Chondrocyte (in vitro differentiated cells): ENCODE measurements around the gene MRC1. TPM values are rescaled to one million over a fixed set of nuclear protein-coding genes. Genes with fewer than 3 reads are reported as not detected.

Experiments
- DNase-seq: peaks from one replicate; pipeline ENCODE4 v3.0.0; 2021; ENCODE audit warnings: mixed read lengths, low spot score
- H3K27ac Mint-ChIP-seq: one replicate; pipeline ENCODE4 v1.8.0; 2021; ENCODE audit warnings: mild to moderate bottlenecking, moderate library complexity, mixed read lengths; ENCODE audit not compliant: unreplicated experiment
- H3K27me3 Mint-ChIP-seq: 2 replicates; pipeline ENCODE4 v1.8.0; 2021; ENCODE audit warnings: low read depth, mixed read lengths
- H3K36me3 Mint-ChIP-seq: 2 replicates; pipeline ENCODE4 v1.8.0; 2021; ENCODE audit warnings: low read depth, mixed read lengths
- H3K4me1 Mint-ChIP-seq: 2 replicates; pipeline ENCODE4 v1.8.0; 2021; ENCODE audit warnings: low read depth, mild to moderate bottlenecking, mixed read lengths
- H3K4me3 Mint-ChIP-seq: one replicate; pipeline ENCODE4 v1.8.0; 2021; ENCODE audit warnings: mild to moderate bottlenecking, moderate library complexity, mixed read lengths; ENCODE audit not compliant: unreplicated experiment
- H3K9me3 Mint-ChIP-seq: 2 replicates; pipeline ENCODE4 v1.8.0; 2021; ENCODE audit warnings: low read depth, mixed read lengths
- total RNA-seq: library from RNA; stranded (reverse); gene quantifications from 3 replicates; pipeline ENCODE4 v1.2.1, GENCODE V29; 2021
- TF ChIP-seq, protein P1 (sequence below): fragments of 200-600 bp; sonication (generic); IDR thresholded peaks from 2 replicates; pipeline ENCODE4 v1.5.0; 2021; ENCODE audit warnings: antibody characterized with exemption, mild to moderate bottlenecking, moderate library complexity

MRC1 gene
- total RNA-seq, 1 donor from 2014 or later = not detected

DNA sequence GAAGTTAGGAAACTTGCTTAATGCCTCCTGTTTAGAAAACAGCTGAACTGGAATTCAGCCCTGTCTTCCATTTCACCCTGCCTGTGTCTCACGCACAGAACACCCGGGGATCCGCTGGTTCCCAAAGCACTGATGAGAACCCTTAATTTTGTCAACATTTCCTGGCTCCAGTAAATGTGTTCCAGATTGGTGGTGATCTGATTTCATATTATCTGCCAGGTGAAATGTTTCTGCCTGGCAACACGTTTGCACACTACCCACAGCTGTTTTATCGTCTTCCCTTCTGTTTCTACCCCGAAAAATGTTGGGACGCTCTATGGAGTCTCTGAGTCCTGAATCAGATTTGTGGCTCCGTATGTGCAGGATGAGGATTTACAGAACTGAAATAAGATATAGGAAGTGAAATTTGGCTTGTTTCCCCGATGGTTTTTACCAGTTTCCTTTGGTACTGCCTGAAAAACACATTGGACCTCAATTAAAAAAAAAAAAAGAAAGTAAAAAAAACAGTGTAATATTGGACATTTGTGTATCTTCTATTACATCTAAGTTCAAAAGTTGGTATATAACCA lies 29.0 kb downstream of the MRC1 start:
- no peaks in the 10 kb centered on the region for H3K27me3 Mint-ChIP-seq
- no peak for DNase-seq
- no peaks in the 10 kb centered on the region for H3K36me3 Mint-ChIP-seq
- TF ChIP-seq, protein P1, sequence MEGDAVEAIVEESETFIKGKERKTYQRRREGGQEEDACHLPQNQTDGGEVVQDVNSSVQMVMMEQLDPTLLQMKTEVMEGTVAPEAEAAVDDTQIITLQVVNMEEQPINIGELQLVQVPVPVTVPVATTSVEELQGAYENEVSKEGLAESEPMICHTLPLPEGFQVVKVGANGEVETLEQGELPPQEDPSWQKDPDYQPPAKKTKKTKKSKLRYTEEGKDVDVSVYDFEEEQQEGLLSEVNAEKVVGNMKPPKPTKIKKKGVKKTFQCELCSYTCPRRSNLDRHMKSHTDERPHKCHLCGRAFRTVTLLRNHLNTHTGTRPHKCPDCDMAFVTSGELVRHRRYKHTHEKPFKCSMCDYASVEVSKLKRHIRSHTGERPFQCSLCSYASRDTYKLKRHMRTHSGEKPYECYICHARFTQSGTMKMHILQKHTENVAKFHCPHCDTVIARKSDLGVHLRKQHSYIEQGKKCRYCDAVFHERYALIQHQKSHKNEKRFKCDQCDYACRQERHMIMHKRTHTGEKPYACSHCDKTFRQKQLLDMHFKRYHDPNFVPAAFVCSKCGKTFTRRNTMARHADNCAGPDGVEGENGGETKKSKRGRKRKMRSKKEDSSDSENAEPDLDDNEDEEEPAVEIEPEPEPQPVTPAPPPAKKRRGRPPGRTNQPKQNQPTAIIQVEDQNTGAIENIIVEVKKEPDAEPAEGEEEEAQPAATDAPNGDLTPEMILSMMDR = no peak
- no peak overlapping the region for H3K27ac Mint-ChIP-seq
- H3K4me1 Mint-ChIP-seq = peaks cover 14% of the 10 kb centered on the region
- H3K9me3 Mint-ChIP-seq = no peaks in the 10 kb centered on the region
- H3K4me3 Mint-ChIP-seq = no peak overlapping the region

DNA sequence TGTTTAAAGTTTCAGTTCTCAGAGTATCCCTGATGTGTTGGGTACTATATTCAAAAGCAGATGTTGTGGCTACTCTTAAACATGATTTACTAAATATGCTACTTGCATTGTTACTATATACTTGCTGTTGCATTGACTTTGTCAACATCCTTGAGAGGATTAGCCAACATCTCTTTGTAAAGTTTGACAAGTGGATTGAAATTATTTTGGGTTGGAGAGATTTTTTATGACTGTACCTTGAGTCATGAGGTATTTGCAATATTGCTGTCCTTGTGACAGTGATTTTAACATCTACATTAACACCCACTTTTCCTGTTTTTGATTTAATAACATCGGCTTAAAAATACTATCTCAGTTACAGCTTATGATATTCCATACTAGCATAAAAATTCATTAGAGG lies 31.9 kb downstream of the MRC1 start:
- TF ChIP-seq, protein P1 = no peak
- DNase-seq = no peak
- Mint-ChIP-seq H3K9me3 (no peaks in the 10 kb centered on the region), H3K4me3 (no peak overlapping the region), H3K27ac (no peak overlapping the region), H3K36me3 (no peaks in the 10 kb centered on the region), H3K4me1 (peaks cover 8% of the 10 kb centered on the region), H3K27me3 (peaks cover 5% of the 10 kb centered on the region)

DNA sequence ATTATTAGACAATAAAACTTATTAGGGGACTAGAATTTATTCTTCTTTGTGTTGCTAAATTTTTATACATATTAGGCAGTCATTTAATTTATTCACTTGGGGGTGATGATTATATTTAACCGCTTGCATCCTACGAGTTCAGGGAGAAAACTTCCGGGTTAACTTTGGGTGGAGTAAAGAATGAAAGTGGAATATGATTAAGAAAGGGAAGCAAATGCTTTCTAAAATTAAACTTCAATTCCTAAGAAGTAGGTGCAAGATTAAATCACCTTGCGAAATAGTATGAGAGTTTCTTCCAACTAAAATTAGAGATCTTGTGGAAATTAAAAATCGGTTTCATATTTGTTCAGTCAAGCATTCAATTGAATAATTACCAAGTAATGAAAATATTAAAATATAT lies 33.5 kb downstream of the MRC1 start:
- H3K9me3 Mint-ChIP-seq = no peaks in the 10 kb centered on the region
- no peak for DNase-seq
- H3K4me3 Mint-ChIP-seq = no peak overlapping the region
- H3K4me1 Mint-ChIP-seq = no peaks in the 10 kb centered on the region
- H3K27ac Mint-ChIP-seq = no peak overlapping the region
- peaks cover 7% of the 10 kb centered on the region for H3K27me3 Mint-ChIP-seq
- TF ChIP-seq, protein P1 = no peak
- no peaks in the 10 kb centered on the region for H3K36me3 Mint-ChIP-seq

DNA sequence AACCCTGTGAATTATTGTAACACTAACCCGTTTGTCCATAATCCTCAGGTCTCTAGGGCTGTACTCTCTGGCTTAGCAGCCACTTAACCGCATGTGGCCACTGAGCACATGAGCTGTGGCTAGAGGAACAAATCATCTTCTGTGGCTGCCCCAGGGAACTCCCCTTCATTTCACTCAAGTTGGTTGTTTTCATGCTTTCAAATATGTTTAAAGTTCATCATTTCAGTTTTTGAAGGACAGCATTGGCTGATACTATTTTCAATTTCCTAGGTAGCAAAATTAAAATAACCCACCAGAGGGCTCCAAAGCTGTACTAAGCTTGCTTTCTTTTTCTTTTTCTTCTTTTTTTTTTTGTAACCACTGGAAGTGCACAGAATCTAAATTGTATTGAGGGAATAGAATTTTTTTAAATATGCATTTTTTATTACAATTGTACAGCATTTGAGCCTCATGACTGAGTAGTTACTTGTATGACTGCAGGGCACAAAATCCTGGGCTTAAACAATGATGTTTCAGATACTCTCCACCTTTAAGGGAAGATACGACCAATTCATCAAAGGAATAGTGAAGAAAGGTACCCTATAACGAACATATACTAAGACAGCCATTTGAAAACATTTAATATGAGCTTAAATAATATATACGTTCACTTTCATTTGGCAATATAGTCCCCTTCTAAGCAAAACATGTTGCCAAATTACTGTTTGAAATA lies 38.6 kb downstream of the MRC1 start:
- peaks cover 17% of the 10 kb centered on the region for H3K27me3 Mint-ChIP-seq
- no peaks in the 10 kb centered on the region for H3K9me3 Mint-ChIP-seq
- no peak overlapping the region for H3K27ac Mint-ChIP-seq
- no peak overlapping the region for H3K4me3 Mint-ChIP-seq
- TF ChIP-seq, protein P1 = peak; percentile 87
- no peaks in the 10 kb centered on the region for H3K36me3 Mint-ChIP-seq
- DNase-seq = no peak
- H3K4me1 Mint-ChIP-seq = no peaks in the 10 kb centered on the region

DNA sequence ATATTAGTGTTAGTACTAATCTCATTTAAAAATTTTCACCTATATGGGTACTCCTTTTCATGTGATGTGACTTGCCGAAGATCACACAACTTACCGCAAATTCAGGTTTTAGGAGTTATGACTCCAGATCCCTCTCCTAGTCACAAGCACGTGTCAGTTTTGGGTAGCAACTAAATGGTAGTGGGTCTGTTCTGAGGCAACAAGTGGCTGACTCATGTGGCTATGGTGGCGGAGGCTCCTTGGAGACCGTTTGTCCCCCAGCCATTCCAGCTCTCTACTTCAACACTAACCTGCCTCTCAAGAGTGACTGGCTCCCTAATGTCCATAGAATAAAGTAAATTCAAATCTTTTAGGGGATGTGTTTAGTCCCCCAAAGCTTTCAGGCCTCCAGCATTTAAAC lies 39.5 kb downstream of the MRC1 start:
- Mint-ChIP-seq H3K4me3 (no peak overlapping the region), H3K27ac (no peak overlapping the region), H3K4me1 (no peaks in the 10 kb centered on the region), H3K27me3 (peaks cover 17% of the 10 kb centered on the region), H3K9me3 (no peaks in the 10 kb centered on the region), H3K36me3 (no peaks in the 10 kb centered on the region)
- DNase-seq = no peak
- TF ChIP-seq, protein P1 = no peak
